K562 (cell line): ENCODE measurements around the gene CRACR2B. TPM values are rescaled to one million over a fixed set of nuclear protein-coding genes. Genes with fewer than 3 reads are reported as not detected.

Experiments used
- ATAC-seq: fragments of 200-7000 bp; cut with Tn5 transposase; 3 replicates; pipeline ENCODE4 v1.9.1; 2020; ENCODE audit warnings: moderate library complexity
- BruUV-seq: library from RNA; stranded (reverse); fragments of 400-500 nt; replicated peaks from 2 replicates; lab custom pipeline; 2021; lab: Mats Ljungman, UMichigan
- CTCF ChIA-PET: fragments of 300-600 bp; formaldehyde crosslinking; extraction: SDS; loops from one replicate; lab custom pipeline; 2021; ENCODE audit warnings: low intra/inter-chr PET ratio; lab: Yijun Ruan, JAX
- POLR2A ChIA-PET: fragments of 300-600, 350-650 bp; sonication (Branson Sonifier 250); formaldehyde crosslinking; extraction: SDS; loops from one replicate; lab custom pipeline; 2021; ENCODE audit warnings: antibody characterized with exemption, inconsistent platforms; lab: Yijun Ruan, JAX
- DNase-seq, 4 experiments: peaks; one replicate each; pipeline versions ENCODE4 v3.0.0 to v3.0.0-alpha.2; 2011 to 2018; ENCODE audit warnings: low spot score in 3 of 4, mixed read lengths in 3 of 4; ENCODE audit errors: extremely low read depth in 1 of 4
- FAIRE-seq: peaks from 2 replicates; lab custom pipeline; 2011; peaks lifted over from hg19 to GRCh38; lab: Jason Lieb, UNC
- H2AFZ ChIP-seq: 2 replicates; pipeline ENCODE4 v1.6.0; 2011; ENCODE audit warnings: low read depth, low read length, control low read depth, inconsistent platforms
- H3K27ac ChIP-seq: fragments of 200-600 bp; 3 replicates; pipeline ENCODE4 v1.8.0; 2011; ENCODE audit warnings: low read depth, mild to moderate bottlenecking, control low read depth, inconsistent platforms, low read length, moderate library complexity, mixed read lengths; ENCODE audit errors: extremely low read depth
- H3K27me3 ChIP-seq, 2 experiments: fragments of 300-600 bp in 1 of 2; 2 replicates in 1 of 2; 3 replicates in 1 of 2; pipeline versions ENCODE4 v1.6.0 to v1.8.0; 2011; ENCODE audit warnings: inconsistent platforms in 2 of 2, low read length in 2 of 2, mild to moderate bottlenecking in 1 of 2, mixed read lengths in 1 of 2, moderate library complexity in 1 of 2; ENCODE audit not compliant: control insufficient read depth in 2 of 2, insufficient read depth in 2 of 2
- H3K36me3 ChIP-seq: fragments of 300-600 bp; 3 replicates; pipeline ENCODE4 v1.8.0; 2011; ENCODE audit warnings: mild to moderate bottlenecking, low read length, inconsistent platforms; ENCODE audit not compliant: control insufficient read depth, insufficient read depth
- H3K4me1 ChIP-seq, 2 experiments: fragments of 200-600 bp in 1 of 2; replicated peaks in 1 of 2; 2 replicates in 1 of 2; 3 replicates in 1 of 2; pipeline versions ENCODE4 v1.5.1 to v1.8.0; 2011; ENCODE audit warnings: inconsistent platforms in 2 of 2, low read length in 2 of 2, mild to moderate bottlenecking in 1 of 2, mixed read lengths in 1 of 2, moderate library complexity in 1 of 2; ENCODE audit not compliant: control insufficient read depth in 2 of 2, insufficient read depth in 2 of 2
- H3K4me2 ChIP-seq: 2 replicates; pipeline ENCODE4 v1.6.1; 2011; ENCODE audit warnings: low read length, control low read depth, inconsistent platforms, mixed read lengths; ENCODE audit not compliant: insufficient read depth
- H3K4me3 ChIP-seq: fragments of 200-600 bp; sonication (generic), shearing (Covaris generic); 2 replicates; pipeline ENCODE4 v1.5.1; 2016; ENCODE audit warnings: control low read depth, inconsistent platforms
- H3K79me2 ChIP-seq: fragments of 200-600 bp; 3 replicates; pipeline ENCODE4 v1.8.0; 2011; ENCODE audit warnings: low read length, inconsistent platforms; ENCODE audit not compliant: control insufficient read depth, insufficient read depth
- H3K9ac ChIP-seq, 2 experiments: 2 replicates each; pipeline versions ENCODE4 v1.6.0 to v1.6.1; 2011; ENCODE audit warnings: low read depth in 2 of 2, low read length in 2 of 2, control low read depth in 1 of 2, inconsistent platforms in 1 of 2, mild to moderate bottlenecking in 1 of 2, mixed read lengths in 1 of 2; ENCODE audit not compliant: insufficient read depth in 1 of 2
- H3K9me1 ChIP-seq: one replicate; pipeline ENCODE4 v1.6.0; 2011; ENCODE audit warnings: inconsistent platforms, mild to moderate bottlenecking, low read length, moderate library complexity; ENCODE audit not compliant: control insufficient read depth, insufficient read depth
- H3K9me3 ChIP-seq: replicated peaks from 2 replicates; pipeline ENCODE4 v1.5.1; 2011; ENCODE audit warnings: low read depth, low read length, inconsistent platforms; ENCODE audit not compliant: control insufficient read depth, insufficient read depth
- H4K20me1 ChIP-seq: replicated peaks from 2 replicates; pipeline ENCODE4 v1.6.1; 2011; ENCODE audit warnings: low read length, inconsistent platforms, mixed read lengths; ENCODE audit not compliant: control insufficient read depth, insufficient read depth
- ESRRA ChIP-seq: fragments of 450-650 bp; IDR thresholded peaks from 2 replicates; pipeline ENCODE4 v1.6.1; 2014; ENCODE audit warnings: low read depth, mild to moderate bottlenecking, moderate library complexity, borderline replicate concordance
- HLTF ChIP-seq: fragments of 450-650 bp; IDR thresholded peaks from 2 replicates; pipeline ENCODE4 v1.6.1; 2016
- HMGN3 ChIP-seq: IDR thresholded peaks from 2 replicates; pipeline ENCODE4 v1.6.1; 2011; ENCODE audit warnings: borderline replicate concordance, low read depth, mild to moderate bottlenecking, mixed read lengths, low read length; ENCODE audit not compliant: insufficient read length; ENCODE audit errors: extremely low read depth
- POLR2G ChIP-seq: fragments of 200-400 bp; formaldehyde crosslinking; IDR thresholded peaks from 2 replicates; pipeline ENCODE4 v1.6.1; 2017; ENCODE audit warnings: low read depth, mild to moderate bottlenecking, antibody characterized with exemption, low read length, moderate library complexity
- PURB ChIP-seq: sonication (generic); formaldehyde crosslinking; IDR thresholded peaks from 2 replicates; pipeline ENCODE4 v1.9.0; 2021; ENCODE audit warnings: low read depth, mild to moderate bottlenecking, missing genetic modification reagents
- TGIF2 ChIP-seq: sonication (generic); formaldehyde crosslinking; IDR thresholded peaks from 2 replicates; pipeline ENCODE4 v1.8.1; 2022; ENCODE audit warnings: mild to moderate bottlenecking, missing genetic modification reagents, moderate library complexity
- WGBS: fragments of 100-300 bp; shearing (Covaris generic); methylation state at CpG from one replicate; pipeline ENCODE4 v1.1.6; 2016; ENCODE audit warnings: low coverage, mixed read lengths; ENCODE audit not compliant: insufficient coverage; ENCODE audit errors: missing lambda C conversion rate; 5-methylcytosine and 5-hydroxymethylcytosine counted together
- in situ Hi-C: fragments of 300-500 bp; cut with MboI; formaldehyde crosslinking; loops from 4 replicates; pipeline ENCODE4 v1.15.0; 2018; ENCODE audit warnings: inconsistent platforms, mixed read lengths
- intact Hi-C: fragments of 100-400 bp; cut with micrococcal nuclease; formaldehyde crosslinking; loops from 2 replicates; pipeline ENCODE4 v1.14.2; 2022
- polyA plus RNA-seq, 8 experiments: library from polyadenylated mRNA; depleted of rRNA in 4 of 8; stranded (reverse) in 5 of 8; unstranded in 3 of 8; fragments of >200 nt; fragmentation: Nextera tagmentation in 2 of 8; fragmentation: Illumina TruSeq in 1 of 8; extraction: Ambion mirVana in 2 of 8; extraction: Trizol in 1 of 8; gene quantifications; 2 replicates each; pipeline versions ENCODE4 v1.2.1 to v1.2.3, GENCODE V29; 2011 to 2014; ENCODE audit warnings: inconsistent platforms in 1 of 8, missing spikeins in 1 of 8
- total RNA-seq, 7 experiments: library from RNA; depleted of rRNA in 6 of 7; stranded (reverse); fragments of >200 nt in 6 of 7; fragmentation: Illumina TruSeq in 2 of 7; extraction: Trizol in 2 of 7; gene quantifications; 2 replicates each; pipeline versions ENCODE4 v1.2.1 to v1.2.3, GENCODE V29; 2011 to 2021; ENCODE audit warnings: low replicate concordance in 1 of 7
- TF ChIP-seq, protein P1 (sequence below): fragments of 250-450 bp; sonication (Bioruptor Pico); IDR thresholded peaks from 2 replicates; pipeline ENCODE4 v1.6.1; 2021; ENCODE audit warnings: mild to moderate bottlenecking
- TF ChIP-seq, protein P2 (sequence below): fragments of 250-450 bp; sonication (Bioruptor Pico); IDR thresholded peaks from 2 replicates; pipeline ENCODE4 v1.5.1; 2021; ENCODE audit warnings: mild to moderate bottlenecking
- TF ChIP-seq, protein P3 (sequence below), 3 experiments: IDR thresholded peaks in 2 of 3; conservative IDR thresholded peaks in 1 of 3; 2 replicates each; pipeline ENCODE4 v1.5.1; 2011 to 2012; ENCODE audit warnings: low read length in 3 of 3, mild to moderate bottlenecking in 3 of 3, control low read depth in 2 of 3, improper control_type of control experiment in 1 of 3, inconsistent platforms in 1 of 3, low read depth in 1 of 3, mixed read lengths in 1 of 3, moderate library complexity in 1 of 3; ENCODE audit not compliant: insufficient read depth in 2 of 3
- TF ChIP-seq, protein P4 (sequence below): conservative IDR thresholded peaks from 2 replicates; pipeline ENCODE4 v1.6.1; 2011; ENCODE audit warnings: low read depth, mild to moderate bottlenecking, low read length; ENCODE audit not compliant: control insufficient read depth

CRACR2B gene
- total and polyA plus RNA-seq, 9 of the 15 experiments (the other 6 are each of a cell fraction or from before 2014, with no cell fraction given), result 0.10 to 51.0 (median 6.0) TPM

DNA sequence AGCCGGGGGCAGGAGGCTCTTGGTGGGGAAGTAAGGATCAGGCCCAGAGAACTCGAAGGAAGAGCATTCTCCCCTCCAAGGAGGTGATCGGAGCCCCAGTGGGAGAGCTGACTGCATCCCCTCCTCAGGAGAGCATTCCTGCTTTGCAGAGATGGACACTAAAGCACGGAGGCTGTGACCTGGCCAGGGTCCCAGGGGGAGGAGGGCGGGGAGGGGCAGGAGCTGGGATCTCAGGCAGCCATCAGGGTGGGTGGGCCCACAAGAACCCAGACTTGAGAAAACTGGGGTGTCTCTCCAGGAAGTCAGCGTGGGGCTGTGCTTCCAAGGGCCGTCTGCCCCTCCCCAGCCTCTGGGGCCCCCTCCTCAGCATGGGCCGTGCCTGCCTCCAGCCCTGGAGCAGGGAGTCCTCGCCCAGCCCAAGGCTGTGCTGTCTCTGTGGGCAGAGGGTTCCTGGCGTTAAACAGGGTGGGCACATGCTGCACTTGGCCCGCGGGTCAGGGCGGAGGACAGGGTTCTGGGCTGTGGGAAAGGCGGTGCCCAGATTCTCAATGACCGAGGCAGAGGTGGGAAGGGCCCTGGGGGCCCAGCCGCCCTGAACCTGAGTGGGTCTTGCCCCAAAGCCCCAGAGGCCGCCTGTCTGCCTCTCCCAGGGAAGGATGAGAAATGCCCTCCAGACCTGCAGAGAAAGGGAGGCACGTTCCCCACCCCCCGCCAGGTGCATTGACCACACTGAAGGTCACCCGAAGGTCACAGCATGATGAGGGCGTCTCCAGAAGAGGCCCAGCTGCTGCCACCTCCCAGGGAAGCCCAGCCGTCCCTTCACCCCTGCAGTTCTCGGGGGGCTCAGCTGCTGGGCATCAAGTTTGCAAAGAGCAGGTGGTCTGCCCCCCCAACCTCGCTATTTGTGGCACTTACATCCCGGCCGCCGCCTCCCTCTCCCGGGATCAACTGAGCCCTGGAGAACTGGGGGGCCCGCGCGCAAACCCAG lies 38.5 kb upstream of the CRACR2B start:
- Histone ChIP-seq H3K9me1 (peaks cover 3% of the 10 kb centered on the region), H3K9me3 (no peaks in the 10 kb centered on the region), H3K36me3 (peaks cover 25% of the 10 kb centered on the region; the same call in 1 of the 3 replicates), H3K9ac (peak overlapping the region in 1 of 2 experiments; percentile 69; a peak in 1 of 4 replicates), H3K79me2 (no peaks in the 10 kb centered on the region), H2AFZ (no peak overlapping the region), H3K27me3 (no peaks in the 10 kb centered on the region), H4K20me1 (no peaks in the 10 kb centered on the region), H3K4me3 (no peak overlapping the region), H3K4me1 (peaks cover 0 to 73% of the 10 kb centered on the region in 2 experiments; a peak in 2 of 5 replicates), H3K27ac (no peak overlapping the region), H3K4me2 (no peak overlapping the region)
- ATAC-seq (no peak), FAIRE-seq (no peak), DNase-seq (no peak)
- TF ChIP-seq POLR2G (peak; percentile 42; the same call in 1 of the 2 replicates), HMGN3 (peak; percentile 10), ESRRA (peak; percentile 87), PURB (CRISPR knock-in tag) (no peak), TGIF2 (peak; percentile 15; the same call in 1 of the 2 replicates), HLTF (no peak)
- TF ChIP-seq, protein P1, sequence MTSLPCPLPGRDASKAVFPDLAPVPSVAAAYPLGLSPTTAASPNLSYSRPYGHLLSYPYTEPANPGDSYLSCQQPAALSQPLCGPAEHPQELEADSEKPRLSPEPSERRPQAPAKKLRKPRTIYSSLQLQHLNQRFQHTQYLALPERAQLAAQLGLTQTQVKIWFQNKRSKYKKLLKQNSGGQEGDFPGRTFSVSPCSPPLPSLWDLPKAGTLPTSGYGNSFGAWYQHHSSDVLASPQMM (CRISPR knock-in tag), result no peak
- TF ChIP-seq, protein P2, sequence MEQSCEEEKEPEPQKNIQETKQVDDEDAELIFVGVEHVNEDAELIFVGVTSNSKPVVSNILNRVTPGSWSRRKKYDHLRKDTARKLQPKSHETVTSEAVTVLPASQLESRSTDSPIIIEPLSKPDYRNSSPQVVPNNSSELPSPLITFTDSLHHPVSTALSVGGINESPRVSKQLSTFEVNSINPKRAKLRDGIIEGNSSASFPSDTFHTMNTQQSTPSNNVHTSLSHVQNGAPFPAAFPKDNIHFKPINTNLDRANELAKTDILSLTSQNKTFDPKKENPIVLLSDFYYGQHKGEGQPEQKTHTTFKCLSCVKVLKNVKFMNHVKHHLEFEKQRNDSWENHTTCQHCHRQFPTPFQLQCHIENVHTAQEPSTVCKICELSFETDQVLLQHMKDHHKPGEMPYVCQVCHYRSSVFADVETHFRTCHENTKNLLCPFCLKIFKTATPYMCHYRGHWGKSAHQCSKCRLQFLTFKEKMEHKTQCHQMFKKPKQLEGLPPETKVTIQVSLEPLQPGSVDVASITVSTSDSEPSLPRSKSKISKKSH (CRISPR knock-in tag), result no peak
- TF ChIP-seq, protein P3, sequence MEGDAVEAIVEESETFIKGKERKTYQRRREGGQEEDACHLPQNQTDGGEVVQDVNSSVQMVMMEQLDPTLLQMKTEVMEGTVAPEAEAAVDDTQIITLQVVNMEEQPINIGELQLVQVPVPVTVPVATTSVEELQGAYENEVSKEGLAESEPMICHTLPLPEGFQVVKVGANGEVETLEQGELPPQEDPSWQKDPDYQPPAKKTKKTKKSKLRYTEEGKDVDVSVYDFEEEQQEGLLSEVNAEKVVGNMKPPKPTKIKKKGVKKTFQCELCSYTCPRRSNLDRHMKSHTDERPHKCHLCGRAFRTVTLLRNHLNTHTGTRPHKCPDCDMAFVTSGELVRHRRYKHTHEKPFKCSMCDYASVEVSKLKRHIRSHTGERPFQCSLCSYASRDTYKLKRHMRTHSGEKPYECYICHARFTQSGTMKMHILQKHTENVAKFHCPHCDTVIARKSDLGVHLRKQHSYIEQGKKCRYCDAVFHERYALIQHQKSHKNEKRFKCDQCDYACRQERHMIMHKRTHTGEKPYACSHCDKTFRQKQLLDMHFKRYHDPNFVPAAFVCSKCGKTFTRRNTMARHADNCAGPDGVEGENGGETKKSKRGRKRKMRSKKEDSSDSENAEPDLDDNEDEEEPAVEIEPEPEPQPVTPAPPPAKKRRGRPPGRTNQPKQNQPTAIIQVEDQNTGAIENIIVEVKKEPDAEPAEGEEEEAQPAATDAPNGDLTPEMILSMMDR (IDR thresholded peaks at IDR 0.05 in 2 of 3, conservative IDR thresholded peaks at IDR 0.05 in 1 of 3; ENCODE audit: insufficient read depth in 2 of 3, low read depth in 1 of 3, low read length in 3 of 3), result no peak
- TF ChIP-seq, protein P4, sequence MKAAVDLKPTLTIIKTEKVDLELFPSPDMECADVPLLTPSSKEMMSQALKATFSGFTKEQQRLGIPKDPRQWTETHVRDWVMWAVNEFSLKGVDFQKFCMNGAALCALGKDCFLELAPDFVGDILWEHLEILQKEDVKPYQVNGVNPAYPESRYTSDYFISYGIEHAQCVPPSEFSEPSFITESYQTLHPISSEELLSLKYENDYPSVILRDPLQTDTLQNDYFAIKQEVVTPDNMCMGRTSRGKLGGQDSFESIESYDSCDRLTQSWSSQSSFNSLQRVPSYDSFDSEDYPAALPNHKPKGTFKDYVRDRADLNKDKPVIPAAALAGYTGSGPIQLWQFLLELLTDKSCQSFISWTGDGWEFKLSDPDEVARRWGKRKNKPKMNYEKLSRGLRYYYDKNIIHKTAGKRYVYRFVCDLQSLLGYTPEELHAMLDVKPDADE, result no peak
- BruUV-seq, result no TSS peak
- ChIA-PET POLR2A (interaction anchor here (0.5 to 2.0 kb wide), 5 partner anchors 8 to 293 kb away, joined by 3 to 6 read pairs (median 5); no protein-coding TSS in a partner anchor), CTCF (no interaction called here)
- 44% methylated on average over 16 of the region's 31 CpGs for WGBS
- intact Hi-C loops, result no loop called here
- in situ Hi-C loops, result no loop called here
